SHP77 (cell line): Measurements from ENCODE around the gene ZNF74.
"Not testable (repeated sequence)": the region's sequence is repeated elsewhere in the genome, so short reads cannot be mapped to it uniquely, and the experiment has no call there.

ENCODE experiments used
- DNase-seq, 2 experiments: peaks; one replicate each; lab custom pipeline; 2025; lab: John Stamatoyannopoulos, UW

Gene ZNF74

GRCh38 chr22:20400606-20401375 lies 6.8 kb downstream of the ZNF74 start:
- DNase-seq: no peak

DNA sequence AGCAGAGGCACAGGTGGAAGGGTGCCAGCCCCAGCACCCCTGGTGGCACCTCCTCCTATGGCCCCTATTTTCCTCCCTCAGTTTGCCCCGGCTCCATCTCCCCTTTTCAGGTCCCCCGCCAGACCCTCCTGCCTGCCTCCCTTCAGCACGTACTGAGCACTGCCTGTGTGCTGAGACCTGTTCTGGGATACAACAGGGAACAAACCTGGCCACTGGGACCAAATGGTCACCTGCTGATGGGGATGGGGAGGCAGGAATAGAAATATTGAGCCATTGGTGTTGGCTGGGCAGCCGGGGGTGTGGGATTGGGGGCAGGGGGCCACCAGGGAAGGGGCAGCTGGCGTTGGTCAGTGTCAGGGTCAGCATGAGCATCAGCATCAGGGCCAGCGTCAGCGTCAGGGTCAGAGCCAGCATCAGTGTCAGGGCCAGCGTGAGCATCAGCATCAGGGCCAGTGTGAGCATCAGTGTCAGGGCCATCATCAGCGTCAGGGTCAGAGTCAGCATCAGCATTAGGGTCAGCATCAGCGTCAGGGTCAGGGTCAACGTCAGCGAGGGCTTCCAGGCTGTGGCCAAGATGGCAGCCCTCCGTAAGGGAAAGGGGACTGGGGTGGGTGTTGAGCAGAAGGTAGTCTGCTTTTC lies 7.5 kb downstream of the ZNF74 start:
- DNase-seq: no peak

DNA sequence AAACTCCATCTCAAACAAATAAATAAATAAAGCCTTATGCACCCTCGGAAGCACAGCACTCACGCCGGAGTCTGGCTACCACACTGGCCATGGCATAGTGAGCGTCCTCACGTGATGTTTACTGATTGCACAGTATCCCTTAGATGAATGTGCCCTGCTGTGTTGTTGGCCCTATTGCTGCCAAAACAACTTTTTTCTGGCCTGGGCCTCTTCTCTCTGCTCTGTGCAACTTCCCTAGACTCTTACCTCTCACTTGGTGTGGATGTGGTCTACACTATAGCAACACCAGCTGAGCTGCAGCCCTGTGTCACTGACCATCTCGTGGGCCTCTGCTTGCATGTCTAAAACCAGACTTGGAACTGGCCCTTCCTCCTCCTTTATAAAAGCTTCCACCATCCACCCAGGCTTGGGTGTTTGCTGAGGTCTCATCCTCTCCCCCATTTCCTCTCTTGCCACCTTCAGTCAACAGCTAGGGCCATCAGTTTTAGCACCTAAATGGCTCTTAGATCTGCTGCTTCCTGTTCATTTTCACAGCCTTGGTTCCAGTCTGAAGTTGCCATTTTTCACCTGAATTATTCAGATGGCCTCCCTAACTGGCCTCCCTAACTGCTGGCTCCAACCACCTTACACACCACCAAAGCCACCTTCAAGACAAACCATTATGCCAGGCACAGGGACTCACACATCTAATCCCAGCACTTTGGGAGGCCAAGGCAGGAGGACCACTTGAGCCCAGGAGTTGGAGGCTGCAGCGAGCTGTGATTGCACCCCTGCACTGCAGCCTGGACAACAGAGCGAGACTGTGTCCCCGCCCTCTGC lies 9.2 kb downstream of the ZNF74 start:
- DNase-seq: no peak

DNA sequence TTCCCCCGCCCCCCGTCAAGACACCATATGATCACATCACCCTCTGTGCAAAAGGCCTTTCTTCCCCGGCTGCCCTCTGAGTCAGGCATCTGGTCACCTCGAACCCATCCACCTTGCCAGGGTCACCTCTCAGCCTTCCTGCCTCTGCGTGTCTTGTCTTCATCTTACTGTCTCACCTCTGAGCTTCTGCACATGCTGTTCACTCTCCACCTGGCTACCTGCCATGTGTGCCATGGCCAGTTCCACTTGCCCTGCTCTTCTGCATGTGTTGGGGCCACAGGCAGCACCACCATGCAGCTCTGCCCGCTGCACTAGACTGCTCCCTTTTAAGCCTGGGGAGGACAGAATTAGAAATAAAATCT lies 9.8 kb downstream of the ZNF74 start:
- DNase-seq: no peak

GRCh38 chr22:20404881-20405280 lies 10.9 kb downstream of the ZNF74 start:
- DNase-seq: no peak

DNA sequence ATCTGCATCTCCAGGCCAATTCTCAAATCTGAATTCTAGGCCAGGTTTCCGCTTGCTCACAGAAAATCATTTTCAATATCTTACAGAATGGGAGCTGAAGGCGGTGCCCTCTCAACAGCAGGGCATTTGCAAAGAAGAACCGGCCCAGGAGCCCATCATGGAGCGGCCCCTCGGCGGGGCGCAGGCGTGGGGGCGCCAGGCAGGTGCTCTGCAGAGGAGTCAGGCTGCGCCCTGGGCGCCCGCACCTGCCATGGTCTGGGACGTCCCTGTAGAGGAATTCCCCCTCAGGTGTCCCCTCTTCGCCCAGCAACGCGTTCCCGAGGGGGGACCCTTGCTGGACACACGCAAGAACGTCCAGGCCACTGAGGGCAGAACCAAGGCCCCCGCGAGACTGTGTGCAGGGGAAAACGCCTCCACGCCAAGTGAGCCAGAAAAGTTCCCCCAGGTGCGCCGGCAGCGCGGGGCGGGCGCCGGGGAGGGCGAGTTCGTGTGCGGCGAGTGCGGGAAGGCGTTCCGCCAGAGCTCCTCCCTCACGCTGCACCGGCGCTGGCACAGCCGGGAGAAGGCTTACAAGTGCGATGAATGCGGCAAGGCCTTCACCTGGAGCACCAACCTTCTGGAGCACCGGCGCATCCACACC lies 11.5 kb downstream of the ZNF74 start:
- DNase-seq: no peak

DNA sequence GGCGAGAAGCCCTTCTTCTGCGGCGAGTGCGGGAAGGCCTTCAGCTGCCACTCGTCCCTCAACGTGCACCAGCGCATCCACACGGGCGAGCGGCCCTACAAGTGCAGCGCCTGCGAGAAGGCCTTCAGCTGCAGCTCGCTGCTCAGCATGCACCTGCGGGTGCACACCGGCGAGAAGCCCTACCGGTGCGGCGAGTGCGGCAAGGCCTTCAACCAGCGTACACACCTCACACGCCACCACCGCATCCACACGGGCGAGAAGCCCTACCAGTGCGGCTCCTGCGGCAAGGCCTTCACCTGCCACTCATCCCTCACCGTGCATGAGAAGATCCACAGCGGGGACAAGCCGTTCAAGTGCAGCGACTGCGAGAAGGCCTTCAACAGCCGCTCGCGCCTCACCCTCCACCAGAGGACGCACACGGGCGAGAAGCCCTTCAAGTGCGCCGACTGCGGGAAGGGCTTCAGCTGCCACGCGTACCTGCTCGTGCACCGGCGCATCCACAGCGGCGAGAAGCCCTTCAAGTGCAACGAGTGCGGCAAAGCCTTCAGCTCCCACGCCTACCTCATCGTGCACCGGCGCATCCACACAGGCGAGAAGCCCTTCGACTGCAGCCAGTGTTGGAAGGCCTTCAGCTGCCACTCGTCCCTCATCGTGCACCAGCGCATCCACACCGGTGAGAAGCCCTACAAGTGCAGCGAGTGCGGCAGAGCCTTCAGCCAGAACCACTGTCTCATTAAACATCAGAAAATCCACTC lies 12.2 kb downstream of the ZNF74 start:
- DNase-seq: no peak

DNA sequence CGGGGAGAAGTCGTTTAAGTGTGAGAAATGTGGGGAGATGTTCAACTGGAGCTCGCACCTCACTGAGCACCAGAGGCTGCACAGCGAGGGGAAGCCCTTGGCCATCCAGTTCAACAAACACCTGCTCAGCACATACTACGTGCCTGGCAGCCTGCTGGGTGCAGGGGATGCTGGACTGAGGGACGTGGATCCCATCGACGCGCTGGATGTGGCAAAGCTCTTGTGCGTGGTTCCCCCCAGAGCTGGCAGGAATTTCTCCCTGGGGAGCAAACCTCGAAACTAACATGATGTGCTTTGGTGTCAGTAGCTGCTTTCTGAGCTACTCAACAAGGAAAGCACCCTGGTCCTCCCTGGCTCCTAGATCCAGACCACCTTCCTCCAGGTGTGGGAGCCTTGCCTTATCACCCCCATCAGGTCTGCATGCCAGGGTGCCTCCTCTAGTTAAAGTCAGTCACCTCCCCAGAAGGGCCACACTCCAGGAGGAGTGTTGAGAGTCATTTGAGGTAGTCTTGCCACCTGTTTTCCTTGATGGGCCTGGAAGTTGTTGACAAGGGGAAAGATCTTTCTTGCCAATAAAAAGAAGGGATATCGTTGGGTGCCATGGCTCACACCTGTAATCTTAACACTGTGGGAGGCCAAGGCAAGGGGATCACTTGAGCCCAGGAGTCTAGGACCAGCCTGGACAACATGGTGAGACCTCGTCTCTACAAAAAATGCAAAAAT lies 12.9 kb downstream of the ZNF74 start:
- no peak for DNase-seq

DNA sequence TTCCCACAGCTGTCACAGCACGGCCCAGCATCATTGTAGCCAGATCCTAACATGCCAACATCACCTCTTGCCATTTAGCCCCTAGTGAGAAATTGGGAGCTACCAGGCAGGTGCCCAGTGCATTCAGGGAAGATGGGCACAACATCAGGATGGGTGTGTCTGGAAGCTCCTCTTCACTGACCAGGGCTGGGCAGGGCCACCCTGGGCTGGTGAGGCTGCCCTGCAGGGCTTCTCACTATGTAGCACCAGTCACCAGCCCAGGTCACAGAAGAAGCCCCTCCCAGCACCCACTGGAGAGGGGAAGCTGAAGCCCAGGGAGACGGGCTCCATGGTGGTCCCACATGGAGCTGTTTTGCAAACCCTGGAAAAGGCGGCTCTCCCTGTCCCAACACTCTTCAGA lies 13.9 kb downstream of the ZNF74 start:
- DNase-seq: no peak

DNA sequence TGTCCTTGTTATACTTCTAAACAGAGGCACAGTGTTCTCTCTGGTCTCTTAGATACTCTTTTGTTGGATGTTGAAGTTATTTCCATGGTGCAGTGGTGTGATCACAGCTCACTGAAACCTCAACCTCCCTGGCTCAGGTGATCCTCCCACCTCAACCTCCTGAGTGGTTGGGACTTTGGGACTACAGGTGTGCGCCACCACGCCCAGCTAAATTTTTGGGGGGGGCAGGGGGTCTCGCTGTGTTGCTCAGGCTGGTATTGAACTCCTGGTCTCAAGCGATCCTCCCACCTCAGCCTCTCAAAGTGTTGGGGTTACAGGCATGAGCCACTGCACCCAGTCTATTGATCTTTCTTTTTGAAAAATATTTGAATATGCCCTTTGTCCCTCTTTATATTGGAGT lies 14.9 kb downstream of the ZNF74 start:
- DNase-seq: no peak

- DNase-seq: not testable (repeated sequence)
Observed at GRCh38 chr22:20409385-20409784, 15.4 kb downstream of the ZNF74 start.

- DNase-seq: no peak
Observed at GRCh38 chr22:20412474-20413216, 18.7 kb downstream of the ZNF74 start.

DNA sequence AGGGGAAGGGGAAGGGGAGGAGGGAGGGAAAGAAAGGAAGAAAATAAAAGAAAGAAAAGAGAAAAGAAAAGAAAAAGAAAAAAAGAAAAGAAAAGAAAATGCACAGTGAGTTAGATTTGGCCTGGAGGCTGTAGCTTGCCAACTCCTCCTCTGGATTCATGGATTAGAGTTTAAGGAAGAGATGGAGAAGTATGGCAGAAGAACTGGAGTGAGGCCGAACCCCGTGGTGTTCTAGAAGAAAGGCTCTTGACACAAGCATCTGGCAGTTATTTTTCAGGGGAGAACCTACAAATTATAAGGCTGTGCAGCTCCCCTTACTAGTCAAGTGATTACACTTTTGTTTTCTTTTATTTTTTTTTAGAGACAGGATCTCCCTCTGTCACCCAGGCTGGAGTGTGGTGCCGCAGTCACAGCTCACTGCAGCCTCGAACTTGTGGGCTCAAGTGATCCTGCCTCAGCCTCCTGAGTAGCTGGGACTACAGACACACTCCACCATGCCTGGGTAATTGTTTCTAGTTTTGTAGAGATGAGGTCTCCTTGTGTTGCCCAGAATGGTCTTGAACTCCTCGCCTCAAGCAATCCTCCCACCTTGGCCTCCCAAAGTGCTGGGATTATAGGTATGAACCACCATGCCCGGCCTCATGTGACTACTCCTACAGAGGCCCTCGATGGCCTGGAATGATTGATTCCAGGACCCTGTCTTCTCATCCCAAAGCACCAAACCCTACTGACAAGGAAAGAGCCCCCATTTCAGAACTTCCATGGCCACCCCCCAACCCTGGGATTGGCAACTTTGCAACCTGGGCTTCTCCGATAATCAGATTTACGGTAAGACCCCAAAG lies 19.5 kb downstream of the ZNF74 start:
- DNase-seq: no peak

DNA sequence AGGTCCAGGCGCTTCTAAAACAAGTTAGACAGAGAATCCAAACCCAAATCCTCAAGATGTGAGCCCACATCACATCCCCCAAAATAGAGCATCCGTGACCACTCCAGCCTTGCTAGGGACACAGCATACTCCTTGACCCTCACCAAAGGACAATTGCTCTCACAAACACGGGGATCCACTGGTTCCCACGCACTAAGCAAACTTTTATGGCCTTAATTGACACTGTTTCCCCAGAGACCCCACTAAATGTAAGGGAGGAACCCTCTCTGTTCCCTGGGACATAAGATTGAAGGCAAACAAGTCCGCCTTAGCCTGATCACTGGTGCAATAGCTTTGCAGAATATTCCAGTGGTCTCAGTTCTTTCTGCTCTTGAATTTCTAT lies 20.1 kb downstream of the ZNF74 start:
- DNase-seq: no peak

GRCh38 chr22:20414450-20414849 lies 20.5 kb downstream of the ZNF74 start:
- DNase-seq: no peak

GRCh38 chr22:20415241-20415640 lies 21.3 kb downstream of the ZNF74 start:
- DNase-seq: not testable (repeated sequence)

GRCh38 chr22:20415699-20416098 lies 21.7 kb downstream of the ZNF74 start:
- not testable (repeated sequence) for DNase-seq

DNA sequence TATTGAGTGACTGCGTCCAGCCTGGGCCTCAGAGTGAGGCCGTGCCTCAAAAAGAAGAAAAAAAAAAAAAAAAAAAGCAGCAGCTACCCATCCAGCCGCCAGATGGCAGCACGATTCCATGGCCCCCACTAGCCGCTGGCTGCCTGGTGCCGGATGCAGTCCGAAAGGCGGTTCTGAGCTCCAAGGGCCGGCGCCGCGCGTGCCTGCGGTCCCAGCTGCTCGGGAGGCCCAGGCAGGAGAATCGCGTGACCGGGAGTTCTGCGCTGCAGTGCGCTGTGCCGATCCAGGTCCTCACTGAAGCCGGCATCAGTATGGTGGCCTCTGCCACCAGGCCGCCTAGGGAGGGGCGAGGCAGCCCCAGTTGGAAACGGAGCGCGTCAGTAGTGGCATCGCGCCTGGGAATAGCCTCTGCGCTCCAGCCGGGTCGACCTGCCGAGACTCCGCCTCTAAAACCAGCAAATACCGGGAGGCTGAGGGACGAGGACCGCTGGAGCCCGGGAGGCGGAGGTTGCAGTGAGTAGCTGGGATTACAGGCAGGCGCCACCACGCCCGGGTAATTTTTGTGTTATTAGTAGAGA lies 24.3 kb downstream of the ZNF74 start:
- DNase-seq: peak; percentile 59 to 85

GRCh38 chr22:20419664-20419951 lies 25.7 kb downstream of the ZNF74 start:
- no peak for DNase-seq
